Peyer's patch (tissue), 4 donors: ENCODE measurements around the gene PXK.

Experiments used
- CTCF ChIP-seq, 6 experiments: fragments of 450-650 bp in 4 of 6; fragments of 200-600 bp in 2 of 6; sonication (generic) in 1 of 6; IDR thresholded peaks; one replicate each; pipeline ENCODE4 v1.5.1; 2017 to 2019; ENCODE audit warnings: antibody characterized with exemption in 6 of 6, mild to moderate bottlenecking in 3 of 6, moderate library complexity in 1 of 6
- POLR2A ChIP-seq, 2 donors: fragments of 450-650 bp; IDR thresholded peaks; one replicate each; pipeline ENCODE4 v1.5.1; 2017; ENCODE audit warnings: antibody characterized with exemption in 2 of 2, mild to moderate bottlenecking in 2 of 2, moderate library complexity in 2 of 2

- TF ChIP-seq CTCF (IDR thresholded peaks at IDR 0.05), result no peak
- no peak for TF ChIP-seq POLR2A (IDR thresholded peaks at IDR 0.05)
These were observed 2.9 kb downstream of the PXK start for GRCh38 chr3:58335652-58335947.
